Measurements from ENCODE around the gene IRF3.
"Not testable (repeated sequence)": the region's sequence is repeated elsewhere in the genome, so short reads cannot be mapped to it uniquely, and the experiment has no call there.

The IRF3 gene

GRCh38 chr19:49645592-49645991, 20.1 kb downstream of the IRF3 start:
- DNase-seq (ENCODE audit: low read depth): no peak

GRCh38 chr19:49643466-49643865, 22.2 kb downstream of the IRF3 start:
- DNase-seq (ENCODE audit: low read depth): no peak

GRCh38 chr19:49642492-49643035, 23.1 kb downstream of the IRF3 start:
- DNase-seq (ENCODE audit: low read depth): no peak

GRCh38 chr19:49641688-49642491, 23.8 kb downstream of the IRF3 start, which contains the start of gene SCAF1:
Gene SCAF1, plus strand, starts transcription at chr19:49642209. Its CDS starts 2,818 bp downstream, at chr19:49645027.
- peak; percentile 100 for DNase-seq (ENCODE audit: low read depth)

- peak; percentile 100 for DNase-seq (ENCODE audit: low read depth)
Measured at GRCh38 chr19:49640113-49640898, 25.4 kb downstream of the IRF3 start, which contains the start of gene RRAS. Gene RRAS, minus strand, starts transcription at chr19:49640143. Its CDS starts 45 bp downstream, at chr19:49640098.

- DNase-seq (ENCODE audit: low read depth): no peak
Measured at GRCh38 chr19:49639401-49640112, 26.1 kb downstream of the IRF3 start.

- DNase-seq (ENCODE audit: low read depth): peak; percentile 82
Measured at GRCh38 chr19:49637821-49638738, 27.6 kb downstream of the IRF3 start.

- no peak for DNase-seq (ENCODE audit: low read depth)
Measured at GRCh38 chr19:49636233-49636932, 29.3 kb downstream of the IRF3 start.

- DNase-seq (ENCODE audit: low read depth): no peak
Measured at GRCh38 chr19:49635530-49636232, 30.0 kb downstream of the IRF3 start.

GRCh38 chr19:49633273-49633672, 32.4 kb downstream of the IRF3 start:
- not testable (repeated sequence) for DNase-seq (ENCODE audit: low read depth)

GRCh38 chr19:49632576-49632975, 33.1 kb downstream of the IRF3 start:
- no peak for DNase-seq (ENCODE audit: low read depth)

GRCh38 chr19:49631610-49632192, 34.0 kb downstream of the IRF3 start:
- DNase-seq (ENCODE audit: low read depth): no peak

GRCh38 chr19:49631014-49631588, 34.6 kb downstream of the IRF3 start:
- no peak for DNase-seq (ENCODE audit: low read depth)

- no peak for DNase-seq (ENCODE audit: low read depth)
Measured at GRCh38 chr19:49629659-49630058, 36.0 kb downstream of the IRF3 start.

- DNase-seq (ENCODE audit: low read depth): no peak
Measured at GRCh38 chr19:49626226-49626625, 39.4 kb downstream of the IRF3 start.

GRCh38 chr19:49624967-49625910, 40.4 kb downstream of the IRF3 start:
- no peak for DNase-seq (ENCODE audit: low read depth)

GRCh38 chr19:49617860-49618259, 47.8 kb downstream of the IRF3 start:
- not testable (repeated sequence) for DNase-seq (ENCODE audit: low read depth)

GRCh38 chr19:49616945-49617344, 48.7 kb downstream of the IRF3 start:
- no peak for DNase-seq (ENCODE audit: low read depth)

All from fibroblast of gingiva (primary cell).